ENCODE measurements around the gene GRID1. TPM values are rescaled to one million over a fixed set of nuclear protein-coding genes. Genes with fewer than 3 reads are reported as not detected.

The GRID1 gene
- total RNA-seq, 1 experiment from 2014 or later: 0.37 TPM

GRCh38 chr10:86082556-86082955 lies 284.0 kb downstream of the GRID1 start:
- Mint-ChIP-seq H3K4me1 (peaks cover 14% of the 10 kb centered on the region), H3K36me3 (no peaks in the 10 kb centered on the region), H3K27me3 (ENCODE audit: low read depth) (no peaks in the 10 kb centered on the region), H3K4me3 (no peak overlapping the region), H3K9me3 (no peaks in the 10 kb centered on the region), H3K27ac (no peak overlapping the region)
- CTCF ChIA-PET: no interaction called here
- no peak for DNase-seq (ENCODE audit: low spot score)
- POLR2A ChIA-PET: no interaction called here
- ATAC-seq: no peak
- TF ChIP-seq TP53 (CRISPR knock-in tag; IDR thresholded peaks at IDR 0.05) (no peak), OVOL2 (CRISPR knock-in tag; IDR thresholded peaks at IDR 0.05; ENCODE audit: borderline replicate concordance) (no peak), PRDM15 (CRISPR knock-in tag; IDR thresholded peaks at IDR 0.05) (no peak), IRF1 (CRISPR knock-in tag; IDR thresholded peaks at IDR 0.05) (no peak), ZNF138 (CRISPR knock-in tag; conservative IDR thresholded peaks at IDR 0.05) (no peak), ZNF425 (CRISPR knock-in tag; conservative IDR thresholded peaks at IDR 0.05) (no peak), ZNF532 (CRISPR knock-in tag; IDR thresholded peaks at IDR 0.05; ENCODE audit: borderline replicate concordance) (no peak), ZNF423 (CRISPR knock-in tag; IDR thresholded peaks at IDR 0.05) (no peak), CREB1 (CRISPR knock-in tag; IDR thresholded peaks at IDR 0.05) (no peak)

- H3K4me1 Mint-ChIP-seq: peaks cover 14% of the 10 kb centered on the region
- ChIA-PET POLR2A (no interaction called here), CTCF (interaction anchor here (1.0 to 1.3 kb wide), 3 partner anchors 11 to 60 kb away, joined by 3 to 7 read pairs (median 4); no protein-coding TSS in a partner anchor)
- H3K27me3 Mint-ChIP-seq (ENCODE audit: low read depth): no peaks in the 10 kb centered on the region
- no peak overlapping the region for H3K4me3 Mint-ChIP-seq
- no peak for DNase-seq (ENCODE audit: low spot score)
- peaks cover 4% of the 10 kb centered on the region for H3K9me3 Mint-ChIP-seq
- H3K27ac Mint-ChIP-seq: no peak overlapping the region
- H3K36me3 Mint-ChIP-seq: no peaks in the 10 kb centered on the region
- peak; percentile 87 for ATAC-seq
- TF ChIP-seq ZNF423 (CRISPR knock-in tag; IDR thresholded peaks at IDR 0.05): peak; percentile 40; the same call in 1 of the 2 replicates
- no peak for TF ChIP-seq HMGXB4 (CRISPR knock-in tag; IDR thresholded peaks at IDR 0.05)
- TF ChIP-seq SP1 (CRISPR knock-in tag; conservative IDR thresholded peaks at IDR 0.05): 0 out of 2 replicates have a peak, but pooled peaks have one; percentile 17
- TF ChIP-seq NFYB (CRISPR knock-in tag; conservative IDR thresholded peaks at IDR 0.05; ENCODE audit: low read depth): no peak
Measured at GRCh38 chr10:86079088-86079487, 287.5 kb downstream of the GRID1 start.

Data from WTC11 (cell line).